Left ventricle myocardium inferior (tissue), 1 donor: ENCODE measurements around the gene SLCO2B1. TPM values are rescaled to one million over a fixed set of nuclear protein-coding genes. Genes with fewer than 3 reads are reported as not detected.

ENCODE experiments used
- DNase-seq: peaks from one replicate; pipeline ENCODE4 v3.0.0-alpha.2; 2020
- H3K27ac ChIP-seq: fragments of 200-600 bp; replicated peaks from 2 replicates; pipeline ENCODE4 v1.8.0; 2021
- H3K27me3 ChIP-seq: fragments of 200-600 bp; 2 replicates; pipeline ENCODE4 v1.8.0; 2021; ENCODE audit warnings: low read depth
- H3K36me3 ChIP-seq: fragments of 200-600 bp; 2 replicates; pipeline ENCODE4 v1.8.0; 2021
- H3K4me1 ChIP-seq: fragments of 200-600 bp; 2 replicates; pipeline ENCODE4 v1.8.0; 2021
- H3K4me3 ChIP-seq: fragments of 200-600 bp; 2 replicates; pipeline ENCODE4 v1.8.0; 2021; ENCODE audit warnings: mild to moderate bottlenecking, moderate library complexity
- H3K9me3 ChIP-seq: fragments of 200-600 bp; replicated peaks from 2 replicates; pipeline ENCODE4 v1.8.0; 2021
- CTCF ChIP-seq: fragments of 200-600 bp; IDR thresholded peaks from 2 replicates; pipeline ENCODE4 v1.8.0; 2021; ENCODE audit warnings: antibody characterized with exemption, mild to moderate bottlenecking, borderline replicate concordance
- intact Hi-C: fragments of 100-400 bp; cut with micrococcal nuclease; formaldehyde crosslinking; loops from one replicate; pipeline ENCODE4 v1.11.0; 2022
- total RNA-seq: library from RNA; stranded (reverse); fragmentation: NEBNext Ultra II Directional; extraction: Animal tissue kit (Norgen Biotek cat#: 25700); gene quantifications from one replicate; pipeline ENCODE4 v1.2.1, GENCODE V29; 2021
- donor health status: DM: no; HTN: yes; CAD: no; lungs with severe emphysema.

SLCO2B1 gene
- total RNA-seq, 1 donor from 2014 or later = 22.7 TPM

GRCh38 chr11:75154646-75155569 is 4.0 kb downstream of the SLCO2B1 start:
- TF ChIP-seq CTCF = no peak
- Histone ChIP-seq H3K9me3 (no peaks in the 10 kb centered on the region), H3K4me1 (peaks cover 76% of the 10 kb centered on the region), H3K27me3 (no peaks in the 10 kb centered on the region), H3K27ac (peak overlapping the region; percentile 75), H3K4me3 (peak overlapping the region; percentile 63), H3K36me3 (no peaks in the 10 kb centered on the region)
- intact Hi-C loops = no loop called here
- DNase-seq = peak; percentile 47

- Histone ChIP-seq H3K9me3 (peaks cover 6% of the 10 kb centered on the region), H3K27me3 (no peaks in the 10 kb centered on the region), H3K4me1 (peaks cover 78% of the 10 kb centered on the region), H3K4me3 (peak overlapping the region; percentile 63), H3K36me3 (no peaks in the 10 kb centered on the region), H3K27ac (peak overlapping the region; percentile 75)
- no peak for TF ChIP-seq CTCF
- intact Hi-C loops = no loop called here
- no peak for DNase-seq
Observed at GRCh38 chr11:75155570-75156422, 4.9 kb downstream of the SLCO2B1 start.

- Histone ChIP-seq H3K4me3 (no peak overlapping the region), H3K36me3 (no peaks in the 10 kb centered on the region), H3K9me3 (peaks cover 16% of the 10 kb centered on the region), H3K4me1 (peaks cover 78% of the 10 kb centered on the region), H3K27ac (no peak overlapping the region), H3K27me3 (no peaks in the 10 kb centered on the region)
- intact Hi-C loops = no loop called here
- TF ChIP-seq CTCF = no peak
- DNase-seq = no peak
Observed at GRCh38 chr11:75158241-75158640, 7.3 kb downstream of the SLCO2B1 start.

- no peak for DNase-seq
- TF ChIP-seq CTCF = no peak
- no peaks in the 10 kb centered on the region for H3K27me3 ChIP-seq
- no peak overlapping the region for H3K4me3 ChIP-seq
- no peaks in the 10 kb centered on the region for H3K36me3 ChIP-seq
- H3K4me1 ChIP-seq = peaks cover 78% of the 10 kb centered on the region
- peaks cover 16% of the 10 kb centered on the region for H3K9me3 ChIP-seq
- no peak overlapping the region for H3K27ac ChIP-seq
- intact Hi-C loops = no loop called here
Observed at GRCh38 chr11:75158696-75159150, 7.8 kb downstream of the SLCO2B1 start.

GRCh38 chr11:75159151-75159953 is 8.4 kb downstream of the SLCO2B1 start:
- no peak for TF ChIP-seq CTCF
- peak overlapping the region; percentile 82 for H3K27ac ChIP-seq
- DNase-seq = no peak
- H3K4me1 ChIP-seq = peaks cover 82% of the 10 kb centered on the region
- H3K36me3 ChIP-seq = no peaks in the 10 kb centered on the region
- H3K4me3 ChIP-seq = peak overlapping the region; percentile 22
- peaks cover 16% of the 10 kb centered on the region for H3K9me3 ChIP-seq
- peaks cover under 1% of the 10 kb centered on the region for H3K27me3 ChIP-seq
- intact Hi-C loops = no loop called here
